GM23248 (cell line): ENCODE data around the gene MMP27.

ENCODE experiments used
- EZH2 ChIP-seq: fragments of 200-600 bp; sonication (generic); IDR thresholded peaks from 2 replicates; pipeline ENCODE4 v1.6.1; 2018; ENCODE audit warnings: antibody characterized with exemption, mild to moderate bottlenecking; ENCODE audit not compliant: insufficient read depth, poor library complexity, severe bottlenecking
- EZH2phosphoT487 ChIP-seq: fragments of 200-600 bp; sonication (generic); IDR thresholded peaks from 2 replicates; pipeline ENCODE4 v1.6.1; 2018; ENCODE audit warnings: antibody characterized with exemption, moderate library complexity, mild to moderate bottlenecking, low read depth; ENCODE audit not compliant: insufficient read depth

GRCh38 chr11:102734650-102735049 lies 29.1 kb upstream of the MMP27 start:
- no peak for TF ChIP-seq EZH2
- TF ChIP-seq EZH2phosphoT487: no peak
